Skeletal muscle tissue (tissue), 4 donors: Measurements from ENCODE around the gene TMEM109. TPM values are rescaled to one million over a fixed set of nuclear protein-coding genes. Genes with fewer than 3 reads are reported as not detected.

Experiments used
- H3K27ac ChIP-seq: one replicate; pipeline ENCODE4 v1.7.0; 2013; ENCODE audit warnings: mild to moderate bottlenecking, low read depth, low read length, inconsistent platforms
- H3K27me3 ChIP-seq, 3 donors: one replicate each; pipeline ENCODE4 v1.7.0; 2013; ENCODE audit warnings: low read length in 3 of 3; ENCODE audit not compliant: control insufficient read depth in 3 of 3, insufficient read depth in 3 of 3
- H3K36me3 ChIP-seq, 3 donors: one replicate each; pipeline ENCODE4 v1.7.0; 2013; ENCODE audit warnings: low read length in 3 of 3; ENCODE audit not compliant: control insufficient read depth in 3 of 3, insufficient read depth in 3 of 3
- H3K4me1 ChIP-seq, 3 donors: one replicate each; pipeline ENCODE4 v1.7.0; 2013; ENCODE audit warnings: low read length in 3 of 3, mild to moderate bottlenecking in 3 of 3; ENCODE audit not compliant: control insufficient read depth in 3 of 3, insufficient read depth in 3 of 3
- H3K4me3 ChIP-seq, 3 donors: one replicate each; pipeline ENCODE4 v1.7.0; 2013; ENCODE audit warnings: low read length in 3 of 3
- H3K9ac ChIP-seq, 3 donors: one replicate each; pipeline ENCODE4 v1.7.0; 2013; ENCODE audit warnings: low read length in 3 of 3, mild to moderate bottlenecking in 3 of 3, moderate library complexity in 2 of 3, low read depth in 1 of 3
- H3K9me3 ChIP-seq, 3 donors: one replicate each; pipeline ENCODE4 v1.7.0; 2013; ENCODE audit warnings: low read length in 3 of 3; ENCODE audit not compliant: control insufficient read depth in 3 of 3
- total RNA-seq: library from RNA; depleted of rRNA; stranded (reverse); fragments of >200 nt; gene quantifications from one replicate; pipeline ENCODE4 v1.2.3, GENCODE V29; 2014
- donor health status: Osteomylitis.

TMEM109 gene
- total RNA-seq, 1 donor from 2014 or later: 45.4 TPM

GRCh38 chr11:60938500-60938899, 24.5 kb downstream of the TMEM109 start:
- peaks cover 0 to 32% (median 2%) of the 10 kb centered on the region in 3 donors for H3K36me3 ChIP-seq
- H3K4me3 ChIP-seq: no peak overlapping the region
- H3K4me1 ChIP-seq: peaks cover 0 to 11% (median 7%) of the 10 kb centered on the region in 3 donors
- no peak overlapping the region for H3K27ac ChIP-seq
- no peaks in the 10 kb centered on the region for H3K27me3 ChIP-seq
- H3K9me3 ChIP-seq: no peaks in the 10 kb centered on the region
- H3K9ac ChIP-seq: no peak overlapping the region

- H3K9me3 ChIP-seq: no peaks in the 10 kb centered on the region
- no peak overlapping the region for H3K9ac ChIP-seq
- H3K27ac ChIP-seq: no peak overlapping the region
- peaks cover 0 to 32% (median 2%) of the 10 kb centered on the region in 3 donors for H3K36me3 ChIP-seq
- H3K4me3 ChIP-seq: no peak overlapping the region
- peaks cover 0 to 11% (median 7%) of the 10 kb centered on the region in 3 donors for H3K4me1 ChIP-seq
- H3K27me3 ChIP-seq: no peaks in the 10 kb centered on the region
Measured at GRCh38 chr11:60939301-60939700, 25.3 kb downstream of the TMEM109 start.

- H3K4me1 ChIP-seq: peaks cover 0 to 11% (median 7%) of the 10 kb centered on the region in 3 donors
- no peaks in the 10 kb centered on the region for H3K9me3 ChIP-seq
- H3K27ac ChIP-seq: no peak overlapping the region
- no peaks in the 10 kb centered on the region for H3K27me3 ChIP-seq
- H3K4me3 ChIP-seq: no peak overlapping the region
- no peak overlapping the region for H3K9ac ChIP-seq
- H3K36me3 ChIP-seq: peaks cover 0 to 32% (median 2%) of the 10 kb centered on the region in 3 donors
Measured at GRCh38 chr11:60939855-60940254, 25.9 kb downstream of the TMEM109 start.

GRCh38 chr11:60941371-60942119, 27.6 kb downstream of the TMEM109 start:
- H3K4me1 ChIP-seq: peaks cover 0 to 11% (median 7%) of the 10 kb centered on the region in 3 donors
- no peaks in the 10 kb centered on the region for H3K9me3 ChIP-seq
- no peak overlapping the region for H3K4me3 ChIP-seq
- H3K27me3 ChIP-seq: no peaks in the 10 kb centered on the region
- no peak overlapping the region for H3K27ac ChIP-seq
- peaks cover 0 to 39% (median 2%) of the 10 kb centered on the region in 3 donors for H3K36me3 ChIP-seq
- no peak overlapping the region for H3K9ac ChIP-seq

- Histone ChIP-seq H3K27me3 (no peaks in the 10 kb centered on the region), H3K9ac (no peak overlapping the region), H3K36me3 (peaks cover 0 to 40% (median 2%) of the 10 kb centered on the region in 3 donors), H3K9me3 (no peaks in the 10 kb centered on the region), H3K27ac (no peak overlapping the region), H3K4me3 (no peak overlapping the region), H3K4me1 (peaks cover 0 to 7% (median 5%) of the 10 kb centered on the region in 3 donors)
Measured at GRCh38 chr11:60942219-60942618, 28.3 kb downstream of the TMEM109 start.

- Histone ChIP-seq H3K27ac (no peak overlapping the region), H3K4me3 (no peak overlapping the region), H3K9ac (no peak overlapping the region), H3K27me3 (no peaks in the 10 kb centered on the region), H3K4me1 (peaks cover 0 to 7% (median 0%) of the 10 kb centered on the region in 3 donors), H3K9me3 (no peaks in the 10 kb centered on the region), H3K36me3 (peaks cover 0 to 40% (median 2%) of the 10 kb centered on the region in 3 donors)
Measured at GRCh38 chr11:60942970-60943565, 29.1 kb downstream of the TMEM109 start.

- Histone ChIP-seq H3K9me3 (no peaks in the 10 kb centered on the region), H3K4me3 (no peak overlapping the region), H3K36me3 (peaks cover 0 to 33% (median 2%) of the 10 kb centered on the region in 3 donors), H3K9ac (no peak overlapping the region), H3K27me3 (no peaks in the 10 kb centered on the region), H3K4me1 (peaks cover 0 to 7% (median 0%) of the 10 kb centered on the region in 3 donors), H3K27ac (no peak overlapping the region)
Measured at GRCh38 chr11:60944490-60945294, 30.7 kb downstream of the TMEM109 start.

GRCh38 chr11:60945295-60945667, 31.3 kb downstream of the TMEM109 start:
- Histone ChIP-seq H3K9me3 (no peaks in the 10 kb centered on the region), H3K27ac (no peak overlapping the region), H3K4me1 (peaks cover 0 to 7% (median 3%) of the 10 kb centered on the region in 3 donors), H3K4me3 (no peak overlapping the region), H3K27me3 (no peaks in the 10 kb centered on the region), H3K9ac (no peak overlapping the region), H3K36me3 (peaks cover 0 to 29% (median 2%) of the 10 kb centered on the region in 3 donors)

- Histone ChIP-seq H3K9me3 (no peaks in the 10 kb centered on the region), H3K27ac (no peak overlapping the region), H3K36me3 (peaks cover 0 to 23% (median 2%) of the 10 kb centered on the region in 3 donors), H3K4me3 (no peak overlapping the region), H3K9ac (no peak overlapping the region), H3K4me1 (peaks cover 0 to 12% (median 6%) of the 10 kb centered on the region in 3 donors), H3K27me3 (peaks cover 0 to 6% (median 4%) of the 10 kb centered on the region in 3 donors)
Measured at GRCh38 chr11:60946601-60947264, 32.8 kb downstream of the TMEM109 start.
